Gastrocnemius medialis (tissue), 4 donors: Measurements from ENCODE around the gene ZFYVE28. TPM values are rescaled to one million over a fixed set of nuclear protein-coding genes. Genes with fewer than 3 reads are reported as not detected.

Experiments
- ATAC-seq, 2 donors: fragments of 150-250 bp; one replicate each; pipeline ENCODE4 v1.9.1; 2016
- DNase-seq, 2 donors: peaks; one replicate each; pipeline ENCODE4 v3.0.0-alpha.2; 2019
- H3K27ac ChIP-seq, 4 donors: fragments of 200-600 bp; sonication (generic); 1 replicate in 1 of 4; 2 replicates in 3 of 4; pipeline ENCODE4 v1.5.1; 2016 to 2018; ENCODE audit warnings: mild to moderate bottlenecking in 2 of 4, moderate library complexity in 1 of 4
- H3K27me3 ChIP-seq, 3 donors: fragments of 200-600 bp; sonication (generic) in 2 of 3; 1 replicate in 1 of 3; 2 replicates in 2 of 3; pipeline versions ENCODE4 v1.5.1 to v1.6.0; 2016 to 2019; ENCODE audit warnings: mild to moderate bottlenecking in 1 of 3, moderate library complexity in 1 of 3
- H3K36me3 ChIP-seq, 2 donors: fragments of 200-600 bp; sonication (generic) in 1 of 2; one replicate each; pipeline ENCODE4 v1.5.1; 2017 to 2018
- H3K4me1 ChIP-seq, 2 donors: fragments of 200-600 bp; sonication (generic) in 1 of 2; one replicate each; pipeline ENCODE4 v1.5.1; 2016 to 2017; ENCODE audit warnings: mild to moderate bottlenecking in 2 of 2
- H3K4me3 ChIP-seq, 4 donors: fragments of 200-600 bp; sonication (generic) in 3 of 4; 1 replicate in 1 of 4; 2 replicates in 3 of 4; pipeline ENCODE4 v1.5.1; 2016 to 2019; ENCODE audit warnings: mild to moderate bottlenecking in 2 of 4
- H3K9me3 ChIP-seq, 3 donors: fragments of 200-600 bp; sonication (generic) in 2 of 3; 1 replicate in 1 of 3; 2 replicates in 2 of 3; pipeline ENCODE4 v1.5.1; 2016 to 2019
- POLR2A ChIP-seq, 2 donors: fragments of 450-650 bp; IDR thresholded peaks; one replicate each; pipeline ENCODE4 v1.6.1; 2017; ENCODE audit warnings: antibody characterized with exemption in 2 of 2, mild to moderate bottlenecking in 2 of 2, moderate library complexity in 2 of 2
- in situ Hi-C, 4 donors: fragments of 200-750 bp; cut with MboI; loops; one replicate each; pipeline versions ENCODE4 v1.15.0 to v1.8.0; 2017; ENCODE audit warnings: low sequenced_read_pairs in 4 of 4
- intact Hi-C: fragments of 100-400 bp; cut with DNase I; formaldehyde crosslinking; loops from one replicate; pipeline ENCODE4 v1.15.1; 2023; ENCODE audit warnings: low total_unique reads
- total RNA-seq, 4 donors: library from RNA; depleted of rRNA; stranded (reverse); fragments of >200 nt; gene quantifications; one replicate each; pipeline versions ENCODE4 v1.1.0 to v1.2.3, GENCODE V29; 2016
- TF ChIP-seq, protein P1 (sequence below), 5 experiments: fragments of 450-650 bp in 3 of 5; fragments of 200-600 bp in 2 of 5; sonication (generic) in 2 of 5; IDR thresholded peaks in 4 of 5; conservative IDR thresholded peaks in 1 of 5; 1 replicate in 4 of 5; 2 replicates in 1 of 5; pipeline ENCODE4 v1.5.1; 2016 to 2019; ENCODE audit warnings: antibody characterized with exemption in 5 of 5, mild to moderate bottlenecking in 3 of 5, moderate library complexity in 3 of 5

ZFYVE28 gene
- total RNA-seq, 4 donors from 2014 or later = 1.8 to 6.0 (median 3.4) TPM

DNA sequence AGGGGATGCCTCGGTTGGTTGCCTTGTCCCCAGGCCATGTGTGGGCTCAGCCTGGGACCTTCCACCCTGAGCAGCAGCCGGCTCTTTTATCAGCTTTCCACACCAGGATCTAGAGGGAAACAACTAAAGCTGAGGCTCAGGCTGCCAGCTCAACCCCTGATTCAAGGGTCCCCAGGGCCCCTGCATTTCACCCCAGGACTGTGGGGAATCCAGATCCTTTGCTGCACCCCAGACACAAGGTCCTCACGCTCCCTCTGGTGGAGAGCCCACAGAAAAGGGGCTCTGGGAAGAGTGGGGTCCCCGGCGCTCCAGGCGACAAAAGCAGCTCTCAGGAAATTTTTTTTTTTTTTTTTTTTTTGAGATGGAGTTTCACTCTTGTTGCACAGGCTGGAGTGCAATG lies 64.3 kb downstream of the ZFYVE28 start:
- TF ChIP-seq POLR2A (IDR thresholded peaks at IDR 0.05) = no peak
- TF ChIP-seq, protein P1, sequence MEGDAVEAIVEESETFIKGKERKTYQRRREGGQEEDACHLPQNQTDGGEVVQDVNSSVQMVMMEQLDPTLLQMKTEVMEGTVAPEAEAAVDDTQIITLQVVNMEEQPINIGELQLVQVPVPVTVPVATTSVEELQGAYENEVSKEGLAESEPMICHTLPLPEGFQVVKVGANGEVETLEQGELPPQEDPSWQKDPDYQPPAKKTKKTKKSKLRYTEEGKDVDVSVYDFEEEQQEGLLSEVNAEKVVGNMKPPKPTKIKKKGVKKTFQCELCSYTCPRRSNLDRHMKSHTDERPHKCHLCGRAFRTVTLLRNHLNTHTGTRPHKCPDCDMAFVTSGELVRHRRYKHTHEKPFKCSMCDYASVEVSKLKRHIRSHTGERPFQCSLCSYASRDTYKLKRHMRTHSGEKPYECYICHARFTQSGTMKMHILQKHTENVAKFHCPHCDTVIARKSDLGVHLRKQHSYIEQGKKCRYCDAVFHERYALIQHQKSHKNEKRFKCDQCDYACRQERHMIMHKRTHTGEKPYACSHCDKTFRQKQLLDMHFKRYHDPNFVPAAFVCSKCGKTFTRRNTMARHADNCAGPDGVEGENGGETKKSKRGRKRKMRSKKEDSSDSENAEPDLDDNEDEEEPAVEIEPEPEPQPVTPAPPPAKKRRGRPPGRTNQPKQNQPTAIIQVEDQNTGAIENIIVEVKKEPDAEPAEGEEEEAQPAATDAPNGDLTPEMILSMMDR (IDR thresholded peaks at IDR 0.05 in 4 of 5, conservative IDR thresholded peaks at IDR 0.05 in 1 of 5) = no peak
- Histone ChIP-seq H3K36me3 (no peaks in the 10 kb centered on the region), H3K9me3 (no peaks in the 10 kb centered on the region), H3K4me1 (peaks cover 6 to 9% of the 10 kb centered on the region in 2 donors), H3K27ac (no peak overlapping the region), H3K4me3 (no peak overlapping the region), H3K27me3 (no peaks in the 10 kb centered on the region)
- ATAC-seq (no peak), DNase-seq (no peak)
- in situ Hi-C loops = no loop called here
- intact Hi-C loops = no loop called here

DNA sequence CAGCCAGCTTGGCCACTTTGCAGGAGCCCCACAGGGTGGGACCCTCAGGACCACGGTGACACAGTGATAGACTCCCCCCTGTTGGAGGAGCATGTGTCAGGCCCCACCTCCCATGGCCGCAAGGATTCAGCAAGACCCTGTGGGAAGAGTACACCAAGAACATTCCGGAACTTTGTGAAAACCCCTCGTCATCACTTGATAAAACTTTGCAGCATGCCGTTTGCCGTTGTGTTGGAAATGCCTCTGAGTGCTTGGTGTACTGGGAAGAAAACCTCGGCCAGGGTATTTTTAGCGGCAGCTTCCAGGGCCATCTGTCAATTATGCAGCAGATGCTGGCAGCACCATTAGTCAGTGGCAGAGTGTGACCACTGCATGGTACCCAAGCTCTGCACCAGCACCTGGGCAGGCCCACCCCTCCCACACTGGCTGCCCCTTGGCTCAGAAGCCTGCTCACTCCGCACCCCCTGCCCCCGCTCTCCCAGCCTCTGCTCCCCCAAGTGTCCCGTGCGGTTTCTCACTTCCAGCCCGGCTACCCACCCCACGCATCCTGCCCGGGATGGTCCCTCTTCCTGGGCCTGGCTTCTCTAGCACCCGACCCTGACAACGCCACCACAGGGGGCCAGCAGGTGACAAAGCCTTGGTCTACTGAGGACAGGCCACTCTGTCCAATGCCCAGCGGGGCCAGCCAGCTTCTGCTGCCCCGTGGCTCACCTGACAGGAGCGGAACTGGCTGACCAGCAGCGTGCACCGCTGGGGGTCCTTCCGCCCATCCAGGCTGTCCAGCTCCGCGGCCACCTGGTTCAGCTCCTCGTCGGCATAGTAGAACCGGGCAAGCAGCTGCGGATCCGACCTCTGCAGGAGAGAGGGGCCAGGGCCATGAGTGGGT lies 65.0 kb downstream of the ZFYVE28 start:
- TF ChIP-seq, protein P1 (IDR thresholded peaks at IDR 0.05 in 4 of 5, conservative IDR thresholded peaks at IDR 0.05 in 1 of 5) = no peak
- DNase-seq = peak in 1 of 2 donors; percentile 32
- no peak overlapping the region for H3K27ac ChIP-seq
- in situ Hi-C loops = no loop called here
- H3K36me3 ChIP-seq = no peaks in the 10 kb centered on the region
- peaks cover 6 to 9% of the 10 kb centered on the region in 2 donors for H3K4me1 ChIP-seq
- intact Hi-C loops = no loop called here
- ATAC-seq = peak; percentile 82 to 85
- H3K9me3 ChIP-seq = no peaks in the 10 kb centered on the region
- no peaks in the 10 kb centered on the region for H3K27me3 ChIP-seq
- no peak overlapping the region for H3K4me3 ChIP-seq

DNA sequence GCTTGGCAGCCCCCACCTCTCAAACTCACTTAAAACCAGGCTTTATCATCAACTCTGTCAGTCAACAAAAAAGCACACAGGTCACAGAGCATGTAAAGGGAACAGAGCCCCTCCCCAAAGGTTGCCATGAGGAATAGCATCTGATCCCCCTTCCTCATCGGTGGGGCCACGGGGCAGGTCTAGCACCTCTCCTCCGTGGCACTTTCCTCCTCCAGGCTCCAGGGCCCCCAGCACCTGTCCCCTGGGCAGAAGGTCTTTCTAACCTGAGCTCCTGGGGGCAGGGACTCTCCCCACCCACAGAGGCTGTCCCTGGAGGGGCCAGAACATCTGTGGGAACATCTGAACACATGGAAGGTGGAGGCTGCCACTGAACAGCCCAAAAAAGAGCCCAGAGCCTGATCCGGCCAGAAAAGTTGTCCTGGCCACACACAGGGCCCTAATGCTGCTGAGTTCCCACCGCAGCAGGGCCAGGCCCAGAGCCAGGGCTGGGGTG lies 65.7 kb downstream of the ZFYVE28 start:
- in situ Hi-C loops = no loop called here
- no peaks in the 10 kb centered on the region for H3K36me3 ChIP-seq

DNA sequence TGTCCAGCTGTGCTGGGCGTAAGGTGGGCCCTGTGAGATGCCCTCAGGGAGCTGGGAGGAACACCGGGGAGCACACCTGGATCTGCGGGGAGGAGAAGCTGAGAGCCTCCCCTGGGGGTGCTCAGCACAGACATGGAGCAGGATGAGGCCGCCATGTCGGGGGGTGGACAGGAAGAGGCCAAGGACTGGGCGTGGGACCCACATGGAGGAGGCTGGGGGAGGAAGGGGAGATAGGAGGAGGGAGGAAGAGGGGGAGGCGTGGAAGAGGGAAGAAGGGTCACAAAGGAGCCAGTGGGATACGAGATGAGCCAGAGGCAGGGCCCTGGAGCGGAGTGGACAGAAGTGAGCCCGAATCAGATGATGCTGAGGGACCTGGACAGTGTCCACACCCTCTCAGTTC lies 66.3 kb downstream of the ZFYVE28 start:
- peaks cover 6 to 9% of the 10 kb centered on the region in 2 donors for H3K4me1 ChIP-seq
- no peak for ATAC-seq
- in situ Hi-C loops (no loop called here), intact Hi-C loops (no loop called here)
- no peaks in the 10 kb centered on the region for H3K27me3 ChIP-seq
- peak in 1 of 2 donors; percentile 4 for DNase-seq
- H3K4me3 ChIP-seq = no peak overlapping the region
- no peak for TF ChIP-seq POLR2A (IDR thresholded peaks at IDR 0.05)
- TF ChIP-seq, protein P1 (IDR thresholded peaks at IDR 0.05 in 4 of 5, conservative IDR thresholded peaks at IDR 0.05 in 1 of 5) = no peak
- H3K27ac ChIP-seq = no peak overlapping the region
- H3K9me3 ChIP-seq = no peaks in the 10 kb centered on the region
- H3K36me3 ChIP-seq = no peaks in the 10 kb centered on the region

More for the DNA sequence above, 65.7 kb downstream of the ZFYVE28 start:
- ATAC-seq = peak in 1 of 2 donors; percentile 13
- no peaks in the 10 kb centered on the region for H3K27me3 ChIP-seq
- TF ChIP-seq POLR2A (IDR thresholded peaks at IDR 0.05) = no peak
- TF ChIP-seq, protein P1 (IDR thresholded peaks at IDR 0.05 in 4 of 5, conservative IDR thresholded peaks at IDR 0.05 in 1 of 5) = no peak
- no peak overlapping the region for H3K4me3 ChIP-seq
- intact Hi-C loops = no loop called here
- DNase-seq = peak in 1 of 2 donors; percentile 7
- H3K27ac ChIP-seq = no peak overlapping the region
- H3K9me3 ChIP-seq = no peaks in the 10 kb centered on the region
- peaks cover 6 to 9% of the 10 kb centered on the region in 2 donors for H3K4me1 ChIP-seq
